ENCODE results near the gene PIK3C3.

DNA sequence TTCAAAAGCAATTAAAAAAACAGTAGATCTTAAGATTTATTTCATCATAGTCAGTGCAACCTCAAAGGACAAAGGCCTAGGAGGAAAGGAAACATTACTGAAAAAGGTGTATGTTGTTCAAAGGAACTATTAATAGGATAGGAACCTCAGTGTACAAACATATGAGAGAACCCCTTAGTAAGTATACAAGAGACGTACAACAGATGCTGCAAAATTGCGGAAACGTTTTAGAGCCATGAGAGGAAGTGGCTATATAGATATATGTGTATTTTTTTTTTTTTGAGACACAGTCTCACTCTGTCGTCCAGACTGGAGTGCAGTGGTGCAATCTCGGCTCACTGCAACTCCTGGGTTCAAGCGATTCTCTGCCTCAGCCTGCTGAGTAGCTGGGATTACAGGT, 22.2 kb downstream of the PIK3C3 start:
- TF ChIP-seq, protein P1, sequence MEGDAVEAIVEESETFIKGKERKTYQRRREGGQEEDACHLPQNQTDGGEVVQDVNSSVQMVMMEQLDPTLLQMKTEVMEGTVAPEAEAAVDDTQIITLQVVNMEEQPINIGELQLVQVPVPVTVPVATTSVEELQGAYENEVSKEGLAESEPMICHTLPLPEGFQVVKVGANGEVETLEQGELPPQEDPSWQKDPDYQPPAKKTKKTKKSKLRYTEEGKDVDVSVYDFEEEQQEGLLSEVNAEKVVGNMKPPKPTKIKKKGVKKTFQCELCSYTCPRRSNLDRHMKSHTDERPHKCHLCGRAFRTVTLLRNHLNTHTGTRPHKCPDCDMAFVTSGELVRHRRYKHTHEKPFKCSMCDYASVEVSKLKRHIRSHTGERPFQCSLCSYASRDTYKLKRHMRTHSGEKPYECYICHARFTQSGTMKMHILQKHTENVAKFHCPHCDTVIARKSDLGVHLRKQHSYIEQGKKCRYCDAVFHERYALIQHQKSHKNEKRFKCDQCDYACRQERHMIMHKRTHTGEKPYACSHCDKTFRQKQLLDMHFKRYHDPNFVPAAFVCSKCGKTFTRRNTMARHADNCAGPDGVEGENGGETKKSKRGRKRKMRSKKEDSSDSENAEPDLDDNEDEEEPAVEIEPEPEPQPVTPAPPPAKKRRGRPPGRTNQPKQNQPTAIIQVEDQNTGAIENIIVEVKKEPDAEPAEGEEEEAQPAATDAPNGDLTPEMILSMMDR (IDR thresholded peaks at IDR 0.05): no peak
- TF ChIP-seq POLR2A (IDR thresholded peaks at IDR 0.05): no peak
